CD4-positive, alpha-beta T cell treated with Interleukin-15 for 4 hours (primary cell): ENCODE measurements around the gene EIF4E1B.

Experiments used
- DNase-seq: peaks from one replicate; pipeline ENCODE4 v3.0.0-alpha.2; 2020; ENCODE audit warnings: low spot score

The EIF4E1B gene

GRCh38 chr5:176692326-176692725, 61.9 kb downstream of the EIF4E1B start:
- DNase-seq: no peak

GRCh38 chr5:176692839-176693476, 62.5 kb downstream of the EIF4E1B start:
- DNase-seq: no peak

- no peak for DNase-seq
These were observed 63.0 kb downstream of the EIF4E1B start for GRCh38 chr5:176693477-176693851.

GRCh38 chr5:176694146-176694545, 63.7 kb downstream of the EIF4E1B start:
- DNase-seq: no peak

GRCh38 chr5:176694631-176695030, 64.2 kb downstream of the EIF4E1B start:
- no peak for DNase-seq

GRCh38 chr5:176695073-176695472, 64.6 kb downstream of the EIF4E1B start:
- DNase-seq: no peak
